Activated CD8-positive, alpha-beta memory T cell treated with anti-CD3 and anti-CD28 coated beads, Interleukin-2, amount 10 ng/mL, durations not matched to agents 7 days and 5 days (primary cell): ENCODE data around the gene AKNA. TPM values are rescaled to one million over a fixed set of nuclear protein-coding genes. Genes with fewer than 3 reads are reported as not detected.

Experiments used
- ATAC-seq: fragments of 150-1000 bp; cut with Tn5 transposase; one replicate; pipeline ENCODE4 v1.10.0; 2021; ENCODE audit warnings: moderate library complexity
- CTCF ChIA-PET: fragments of 350-600 bp; sonication (Branson Sonifier 250); formaldehyde crosslinking; loops from one replicate; lab custom pipeline; 2021; ENCODE audit warnings: antibody characterized with exemption; lab: Charles Lee
- DNase-seq: peaks from one replicate; pipeline ENCODE4 v3.0.0-alpha.2; 2020
- H3K27ac Mint-ChIP-seq: one replicate; pipeline ENCODE4 v1.8.0; 2021; ENCODE audit warnings: mild to moderate bottlenecking, mixed read lengths
- H3K27me3 Mint-ChIP-seq: one replicate; pipeline ENCODE4 v1.8.0; 2021; ENCODE audit warnings: mixed read lengths
- H3K36me3 Mint-ChIP-seq: one replicate; pipeline ENCODE4 v1.8.0; 2021; ENCODE audit warnings: mild to moderate bottlenecking, mixed read lengths
- H3K4me1 Mint-ChIP-seq: one replicate; pipeline ENCODE4 v1.8.0; 2021; ENCODE audit warnings: mixed read lengths
- H3K4me3 Mint-ChIP-seq: one replicate; pipeline ENCODE4 v1.8.0; 2021; ENCODE audit warnings: mild to moderate bottlenecking, moderate library complexity, mixed read lengths
- H3K9me3 Mint-ChIP-seq: one replicate; pipeline ENCODE4 v1.8.0; 2022; ENCODE audit warnings: low read depth, mixed read lengths
- total RNA-seq, 2 experiments: library from RNA; stranded (reverse); gene quantifications; one replicate each; pipeline ENCODE4 v1.2.3, GENCODE V29; 2021

Gene AKNA
- total RNA-seq, 2 experiments from 2014 or later: 432 to 500 TPM

DNA sequence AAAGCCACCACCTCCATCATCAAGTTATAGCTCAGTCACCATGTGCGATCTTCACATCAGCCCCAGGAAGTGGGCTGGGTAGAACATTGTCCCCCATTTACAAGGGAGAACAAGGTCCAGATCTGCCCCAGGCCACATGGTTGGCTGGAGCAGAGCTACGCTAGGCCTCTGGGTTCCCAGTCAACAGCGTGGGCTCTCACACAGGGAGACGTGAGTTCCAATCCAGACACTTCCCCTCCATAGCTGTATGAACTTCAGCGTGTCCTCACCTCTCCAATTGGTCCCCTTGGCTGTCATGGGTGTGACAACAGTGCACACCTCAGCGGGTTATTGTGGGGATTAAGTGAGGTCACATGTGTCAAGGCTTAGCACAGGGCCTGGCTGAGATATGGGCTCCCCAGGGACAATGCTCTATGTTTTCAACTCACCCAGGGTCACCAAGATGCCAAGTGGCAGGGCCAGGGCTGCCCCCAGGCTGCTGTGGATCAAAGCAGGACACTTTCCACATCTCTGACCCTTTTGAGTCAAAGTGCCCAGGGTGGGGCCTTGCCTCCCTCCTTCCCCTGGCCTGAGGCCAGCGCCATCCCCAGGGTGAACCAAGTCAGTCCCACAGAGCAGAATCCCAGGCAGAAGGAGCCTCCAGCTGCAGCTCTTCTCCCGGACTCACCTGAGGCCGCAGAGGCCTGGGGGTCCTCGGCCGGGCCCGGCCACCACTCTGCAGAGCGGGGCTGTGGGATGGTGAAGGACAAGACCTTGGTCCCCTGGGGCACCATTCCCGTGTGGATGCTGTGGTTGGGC, 19.8 kb downstream of the AKNA start:
- DNase-seq (no peak), ATAC-seq (peak; percentile 8)
- Mint-ChIP-seq H3K4me1 (peaks cover 96% of the 10 kb centered on the region), H3K27me3 (no peaks in the 10 kb centered on the region), H3K9me3 (no peaks in the 10 kb centered on the region), H3K27ac (peak overlapping the region; percentile 89), H3K36me3 (peaks cover 84% of the 10 kb centered on the region), H3K4me3 (peak overlapping the region; percentile 50)
- CTCF ChIA-PET: interaction anchor here (0.6 to 7.3 kb wide), 6 partner anchors 10 to 286 kb away, joined by 3 to 135 read pairs (median 4); partner anchors contain the start of gene AKNA

GRCh38 chr9:114367366-114367765, 20.4 kb downstream of the AKNA start:
- H3K4me1 Mint-ChIP-seq: peaks cover 94% of the 10 kb centered on the region

GRCh38 chr9:114366334-114367128, 21.3 kb downstream of the AKNA start:
- Mint-ChIP-seq H3K4me3 (peak overlapping the region; percentile 50), H3K36me3 (peaks cover 91% of the 10 kb centered on the region), H3K9me3 (no peaks in the 10 kb centered on the region), H3K27ac (peak overlapping the region; percentile 89), H3K4me1 (peaks cover 91% of the 10 kb centered on the region), H3K27me3 (no peaks in the 10 kb centered on the region)
- ATAC-seq (peak; percentile 61), DNase-seq (peak; percentile 72)
- CTCF ChIA-PET: interaction anchor here (1.4 to 7.3 kb wide), 4 partner anchors 10 to 40 kb away, joined by 3 to 135 read pairs (median 4); partner anchors contain the start of gene AKNA

More at GRCh38 chr9:114367366-114367765, 20.4 kb downstream of the AKNA start:
- DNase-seq: no peak
- no peak for ATAC-seq
- Mint-ChIP-seq H3K9me3 (no peaks in the 10 kb centered on the region), H3K27ac (peak overlapping the region; percentile 89), H3K4me3 (peak overlapping the region; percentile 50), H3K36me3 (peaks cover 90% of the 10 kb centered on the region), H3K27me3 (no peaks in the 10 kb centered on the region)
- CTCF ChIA-PET: interaction anchor here (0.6 to 7.3 kb wide), 6 partner anchors 10 to 286 kb away, joined by 3 to 135 read pairs (median 4); partner anchors contain the start of gene AKNA

DNA sequence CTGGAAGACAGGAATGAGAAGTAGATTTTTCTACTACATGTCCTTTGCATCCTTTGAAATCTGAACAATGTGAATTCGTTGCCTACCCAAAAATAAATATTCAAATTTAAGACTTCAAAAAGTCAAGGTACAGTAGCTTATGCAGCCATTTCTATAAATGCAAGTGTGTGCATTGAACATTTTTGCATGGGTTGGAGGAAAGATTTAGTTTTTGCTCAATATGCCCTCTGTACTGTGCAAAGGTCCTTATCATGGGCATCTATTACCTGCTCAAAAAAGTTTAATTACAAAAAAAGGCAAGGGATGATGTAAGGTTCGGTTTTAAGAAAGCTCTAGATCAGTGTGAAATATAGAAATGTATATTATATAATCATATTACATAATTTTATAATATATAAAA, 22.6 kb downstream of the AKNA start:
- DNase-seq: no peak
- H3K4me3 Mint-ChIP-seq: no peak overlapping the region

DNA sequence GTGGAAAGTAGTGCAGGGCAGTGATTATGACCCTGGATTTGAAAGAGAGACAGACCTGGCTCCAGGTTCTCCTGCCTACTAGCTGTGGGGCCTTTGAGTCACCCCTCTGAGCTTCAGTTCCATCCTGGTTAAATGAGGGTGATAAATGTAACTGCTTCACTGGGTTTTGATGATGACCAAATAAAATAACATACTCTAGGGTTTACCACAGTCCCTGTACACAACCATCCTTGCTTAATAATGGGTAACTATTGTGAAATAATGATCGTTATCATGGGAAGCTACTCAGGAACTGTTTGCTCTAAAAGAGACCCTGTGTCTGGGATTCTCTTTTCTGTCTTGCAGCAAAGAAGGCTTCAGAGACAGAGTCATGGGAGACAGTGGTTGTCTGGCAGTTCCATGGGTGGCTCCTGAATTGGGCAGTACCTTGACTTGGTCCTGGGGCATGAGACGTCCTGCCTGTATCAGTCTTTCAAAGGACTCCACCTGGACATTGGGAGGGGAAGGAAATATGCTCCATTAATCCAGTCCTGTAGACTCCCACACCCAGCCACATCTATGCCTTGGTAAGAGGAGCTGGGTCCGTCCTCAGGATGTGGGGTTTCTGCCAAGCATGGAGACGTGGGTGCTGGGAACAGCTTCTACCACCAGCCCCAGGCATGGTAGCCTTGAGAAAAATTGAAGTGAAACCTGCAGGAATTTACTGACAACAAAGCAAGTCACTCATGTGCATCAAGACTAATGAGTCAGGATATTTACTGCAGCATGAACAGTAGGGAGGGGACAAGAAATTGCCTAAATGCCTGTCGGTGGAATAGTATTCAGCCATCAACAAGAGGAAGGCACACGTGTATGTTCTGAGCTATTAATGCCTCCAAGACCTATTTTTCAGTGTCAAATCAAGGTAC, 23.4 kb downstream of the AKNA start:
- Mint-ChIP-seq H3K4me3 (peak overlapping the region; percentile 17), H3K36me3 (peaks cover 92% of the 10 kb centered on the region), H3K4me1 (peaks cover 90% of the 10 kb centered on the region), H3K27ac (peak overlapping the region; percentile 89), H3K9me3 (no peaks in the 10 kb centered on the region), H3K27me3 (no peaks in the 10 kb centered on the region)
- ATAC-seq: no peak
- CTCF ChIA-PET: interaction anchor here (0.7 to 7.3 kb wide), 9 partner anchors 9 to 289 kb away, joined by 3 to 135 read pairs (median 3); partner anchors contain the start of genes AKNA and ATP6V1G1
- no peak for DNase-seq

More for the DNA sequence above, 22.6 kb downstream of the AKNA start:
- Mint-ChIP-seq H3K4me1 (peaks cover 92% of the 10 kb centered on the region), H3K9me3 (no peaks in the 10 kb centered on the region), H3K27ac (peak overlapping the region; percentile 89), H3K36me3 (peaks cover 93% of the 10 kb centered on the region), H3K27me3 (no peaks in the 10 kb centered on the region)
- ATAC-seq: no peak
- CTCF ChIA-PET: interaction anchor here (0.7 to 7.3 kb wide), 7 partner anchors 9 to 222 kb away, joined by 3 to 135 read pairs (median 4); partner anchors contain the start of genes AKNA and ATP6V1G1

GRCh38 chr9:114363424-114363823, 24.4 kb downstream of the AKNA start:
- DNase-seq: no peak
- Mint-ChIP-seq H3K9me3 (no peaks in the 10 kb centered on the region), H3K27ac (peak overlapping the region; percentile 89), H3K27me3 (no peaks in the 10 kb centered on the region), H3K4me1 (peaks cover 84% of the 10 kb centered on the region), H3K4me3 (peak overlapping the region; percentile 9), H3K36me3 (peaks cover 93% of the 10 kb centered on the region)
- CTCF ChIA-PET: interaction anchor here (0.8 to 7.3 kb wide), 7 partner anchors 8 to 290 kb away, joined by 3 to 135 read pairs (median 3); partner anchors contain the start of gene AKNA
- peak; percentile 40 for ATAC-seq

DNA sequence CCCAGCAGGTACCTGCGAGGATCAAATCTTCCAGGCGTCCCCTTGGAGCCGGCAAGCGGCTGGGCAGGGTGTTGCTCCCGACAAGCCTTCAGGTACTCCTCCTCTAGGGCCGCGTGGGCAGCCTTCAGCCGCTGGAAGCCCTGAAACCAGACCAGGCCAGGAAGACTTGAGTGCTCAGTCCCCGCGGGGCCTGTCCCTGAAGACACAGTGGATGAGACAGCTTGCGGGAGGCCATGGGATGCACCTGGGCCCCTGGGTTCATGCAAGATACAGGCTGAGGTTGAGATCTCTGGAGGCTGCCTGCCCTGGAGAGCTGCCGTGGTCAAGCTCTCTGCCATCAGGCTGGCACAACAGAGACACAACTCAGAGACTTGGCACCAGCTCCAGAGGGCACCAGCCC, 25.4 kb downstream of the AKNA start:
- Mint-ChIP-seq H3K4me1 (peaks cover 79% of the 10 kb centered on the region), H3K36me3 (peaks cover 91% of the 10 kb centered on the region), H3K4me3 (no peak overlapping the region), H3K27me3 (no peaks in the 10 kb centered on the region), H3K27ac (peak overlapping the region; percentile 18), H3K9me3 (no peaks in the 10 kb centered on the region)
- DNase-seq (no peak), ATAC-seq (no peak)
- CTCF ChIA-PET: interaction anchor here (0.9 to 7.3 kb wide), 3 partner anchors 10 to 23 kb away, joined by 3 to 135 read pairs (median 4); partner anchors contain the start of gene AKNA

DNA sequence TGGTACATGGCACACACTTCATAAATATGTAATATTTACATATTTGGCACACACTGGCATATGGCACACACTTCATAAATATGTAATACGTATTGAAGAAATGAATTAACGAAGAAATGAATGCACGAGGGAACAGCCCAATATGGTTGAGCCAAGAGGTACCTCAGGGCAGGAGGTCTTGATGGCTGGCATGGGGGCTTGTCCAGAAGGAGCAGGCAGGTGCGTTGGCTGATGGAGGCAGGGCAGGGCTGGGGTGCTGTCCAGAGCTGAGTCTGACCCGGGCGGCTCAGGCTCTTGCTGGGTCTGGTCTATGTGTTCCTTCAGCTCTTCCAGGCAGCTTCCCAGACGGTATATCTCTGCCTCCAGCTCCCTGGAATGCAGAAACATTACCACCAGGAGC, 26.2 kb downstream of the AKNA start:
- Mint-ChIP-seq H3K36me3 (peaks cover 89% of the 10 kb centered on the region), H3K27me3 (no peaks in the 10 kb centered on the region), H3K9me3 (no peaks in the 10 kb centered on the region), H3K4me1 (peaks cover 75% of the 10 kb centered on the region), H3K27ac (peak overlapping the region; percentile 66), H3K4me3 (no peak overlapping the region)
- CTCF ChIA-PET: no interaction called here
- DNase-seq (no peak), ATAC-seq (no peak)

- DNase-seq (no peak), ATAC-seq (no peak)
- H3K9me3 Mint-ChIP-seq: no peaks in the 10 kb centered on the region
- no peak overlapping the region for H3K4me3 Mint-ChIP-seq
- peaks cover 88% of the 10 kb centered on the region for H3K36me3 Mint-ChIP-seq
- no peaks in the 10 kb centered on the region for H3K27me3 Mint-ChIP-seq
- CTCF ChIA-PET: interaction anchor here (1.4 kb wide), 1 partner anchor 26 kb away, joined by 3 read pairs; no protein-coding TSS in a partner anchor
- H3K27ac Mint-ChIP-seq: peak overlapping the region; percentile 47
- peaks cover 65% of the 10 kb centered on the region for H3K4me1 Mint-ChIP-seq
Measured at GRCh38 chr9:114359801-114360200, 28.0 kb downstream of the AKNA start.

- DNase-seq (no peak), ATAC-seq (no peak)
- Mint-ChIP-seq H3K27ac (no peak overlapping the region), H3K4me1 (peaks cover 50% of the 10 kb centered on the region), H3K36me3 (peaks cover 76% of the 10 kb centered on the region), H3K27me3 (no peaks in the 10 kb centered on the region), H3K4me3 (no peak overlapping the region), H3K9me3 (no peaks in the 10 kb centered on the region)
- CTCF ChIA-PET: interaction anchor here (1.5 kb wide), 1 partner anchor 26 kb away, joined by 3 read pairs; no protein-coding TSS in a partner anchor
Measured at GRCh38 chr9:114357911-114358328, 29.9 kb downstream of the AKNA start.

- H3K36me3 Mint-ChIP-seq: peaks cover 74% of the 10 kb centered on the region
- DNase-seq (no peak), ATAC-seq (no peak)
- no peaks in the 10 kb centered on the region for H3K27me3 Mint-ChIP-seq
- H3K27ac Mint-ChIP-seq: peak overlapping the region; percentile 64
- H3K9me3 Mint-ChIP-seq: no peaks in the 10 kb centered on the region
- peaks cover 49% of the 10 kb centered on the region for H3K4me1 Mint-ChIP-seq
- no peak overlapping the region for H3K4me3 Mint-ChIP-seq
- CTCF ChIA-PET: no interaction called here
Measured at GRCh38 chr9:114357360-114357759, 30.4 kb downstream of the AKNA start.

- Mint-ChIP-seq H3K4me3 (no peak overlapping the region), H3K36me3 (peaks cover 72% of the 10 kb centered on the region), H3K27me3 (no peaks in the 10 kb centered on the region), H3K9me3 (no peaks in the 10 kb centered on the region), H3K4me1 (peaks cover 49% of the 10 kb centered on the region), H3K27ac (peak overlapping the region; percentile 47)
- DNase-seq (no peak), ATAC-seq (no peak)
- CTCF ChIA-PET: interaction anchor here (0.9 to 1.6 kb wide), 4 partner anchors 9 to 18 kb away, joined by 3 to 5 read pairs (median 4); no protein-coding TSS in a partner anchor
Measured at GRCh38 chr9:114356792-114357191, 31.0 kb downstream of the AKNA start.
